ENCODE data around the gene NBAS. TPM values are rescaled to one million over a fixed set of nuclear protein-coding genes. Genes with fewer than 3 reads are reported as not detected.

The NBAS gene
- total RNA-seq (10 to 100 TPM; 24.3 to 25.5 TPM), total RNA-seq (61.4 to 161 (median 109) reads per million in 172 experiments)
- polyA plus RNA-seq (2013, experiment 1 of 2): 26.6 TPM
- 27.7 TPM for polyA plus RNA-seq (2013, experiment 2 of 2)

DNA sequence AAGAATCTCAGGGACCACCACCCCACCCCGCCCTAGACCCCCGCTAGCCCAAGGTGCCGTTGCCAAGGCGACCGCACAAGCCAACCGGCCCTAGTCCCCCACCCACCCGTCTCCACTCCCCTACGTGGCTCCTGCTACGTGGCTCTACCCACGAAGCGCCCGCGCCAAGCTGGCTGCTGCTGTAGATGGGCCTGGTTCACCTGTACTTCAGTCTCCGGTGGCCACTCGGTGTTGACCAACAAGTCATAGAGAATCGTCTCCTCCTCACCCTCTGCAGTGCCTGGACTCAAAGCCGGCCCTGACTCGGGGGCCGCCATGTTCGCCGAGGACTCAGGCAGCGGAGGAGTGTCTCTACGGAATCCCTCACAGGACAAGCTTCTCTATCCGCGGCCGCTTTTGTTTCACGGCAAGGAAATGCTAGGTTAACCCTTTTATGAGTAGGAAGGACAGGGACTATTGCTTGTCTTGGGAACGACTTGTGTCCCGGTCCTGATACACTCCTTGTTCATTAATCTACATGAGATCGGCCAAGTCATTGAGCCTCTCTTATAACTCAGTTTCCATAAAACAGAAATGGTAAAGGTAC is at the start of gene NBAS:
Gene NBAS, minus strand, starts transcription at position 347 of the 586 bp plus-strand sequence. Its CDS starts 30 bp downstream, at position 317.
- TF ChIP-seq, protein P1, sequence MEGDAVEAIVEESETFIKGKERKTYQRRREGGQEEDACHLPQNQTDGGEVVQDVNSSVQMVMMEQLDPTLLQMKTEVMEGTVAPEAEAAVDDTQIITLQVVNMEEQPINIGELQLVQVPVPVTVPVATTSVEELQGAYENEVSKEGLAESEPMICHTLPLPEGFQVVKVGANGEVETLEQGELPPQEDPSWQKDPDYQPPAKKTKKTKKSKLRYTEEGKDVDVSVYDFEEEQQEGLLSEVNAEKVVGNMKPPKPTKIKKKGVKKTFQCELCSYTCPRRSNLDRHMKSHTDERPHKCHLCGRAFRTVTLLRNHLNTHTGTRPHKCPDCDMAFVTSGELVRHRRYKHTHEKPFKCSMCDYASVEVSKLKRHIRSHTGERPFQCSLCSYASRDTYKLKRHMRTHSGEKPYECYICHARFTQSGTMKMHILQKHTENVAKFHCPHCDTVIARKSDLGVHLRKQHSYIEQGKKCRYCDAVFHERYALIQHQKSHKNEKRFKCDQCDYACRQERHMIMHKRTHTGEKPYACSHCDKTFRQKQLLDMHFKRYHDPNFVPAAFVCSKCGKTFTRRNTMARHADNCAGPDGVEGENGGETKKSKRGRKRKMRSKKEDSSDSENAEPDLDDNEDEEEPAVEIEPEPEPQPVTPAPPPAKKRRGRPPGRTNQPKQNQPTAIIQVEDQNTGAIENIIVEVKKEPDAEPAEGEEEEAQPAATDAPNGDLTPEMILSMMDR (IDR thresholded peaks at IDR 0.05): no peak
- no peaks in the 10 kb centered on the region for H3K9me3 ChIP-seq (ENCODE audit: control insufficient read depth in 1 of 2, insufficient read depth in 1 of 2, low read length in 2 of 2)
- DNase-seq (peak; percentile 61 to 87 (median 72)), ATAC-seq (ENCODE audit: poor library complexity) (peak; percentile 83)
- peaks cover 13% of the 10 kb centered on the region for H3K4me1 ChIP-seq (ENCODE audit: insufficient read depth, low read length)
- ChIA-PET CTCF (interaction anchor here (1.1 to 2.0 kb wide), 2 partner anchors 16 kb away, joined by 4 to 8 read pairs; no protein-coding TSS in a partner anchor), POLR2A (interaction anchor here (0.8 to 3.9 kb wide), 6 partner anchors 10 to 33 kb away, joined by 3 to 38 read pairs (median 7); partner anchors contain the start of gene DDX1)
- intact Hi-C loops (cut with DNase I, micrococcal nuclease): loop anchor here (1.0 to 2.0 kb wide), 2 partner anchors 30 kb away; partner anchors contain the start of gene DDX1 (in 2 of the 2)
- peaks cover 6% of the 10 kb centered on the region for H3K36me3 ChIP-seq (ENCODE audit: insufficient read depth, low read length)
- peak within 1 kb of the TSS; percentile 48 to 68 for H3K27ac ChIP-seq (ENCODE audit: low read depth in 1 of 2, low read length in 2 of 2)
- H3K4me3 Mint-ChIP-seq: peak within 1 kb of the TSS; percentile 99
- H3K9me3 Mint-ChIP-seq: no peaks in the 10 kb centered on the region
- H3K27me3 Mint-ChIP-seq: no peaks in the 10 kb centered on the region
- peak within 1 kb of the TSS; percentile 88 for H3K27ac Mint-ChIP-seq
- peaks cover 52% of the 10 kb centered on the region for H3K4me1 Mint-ChIP-seq (ENCODE audit: low read depth)
- H3K36me3 Mint-ChIP-seq (ENCODE audit: low read depth): peaks cover 28% of the 10 kb centered on the region
- peak within 1 kb of the TSS; percentile 86 for H3K4me3 ChIP-seq (ENCODE audit: low read length)
- no peaks in the 10 kb centered on the region for H3K27me3 ChIP-seq (ENCODE audit: control insufficient read depth in 1 of 2, insufficient read depth in 2 of 2, low read length in 2 of 2)

DNA sequence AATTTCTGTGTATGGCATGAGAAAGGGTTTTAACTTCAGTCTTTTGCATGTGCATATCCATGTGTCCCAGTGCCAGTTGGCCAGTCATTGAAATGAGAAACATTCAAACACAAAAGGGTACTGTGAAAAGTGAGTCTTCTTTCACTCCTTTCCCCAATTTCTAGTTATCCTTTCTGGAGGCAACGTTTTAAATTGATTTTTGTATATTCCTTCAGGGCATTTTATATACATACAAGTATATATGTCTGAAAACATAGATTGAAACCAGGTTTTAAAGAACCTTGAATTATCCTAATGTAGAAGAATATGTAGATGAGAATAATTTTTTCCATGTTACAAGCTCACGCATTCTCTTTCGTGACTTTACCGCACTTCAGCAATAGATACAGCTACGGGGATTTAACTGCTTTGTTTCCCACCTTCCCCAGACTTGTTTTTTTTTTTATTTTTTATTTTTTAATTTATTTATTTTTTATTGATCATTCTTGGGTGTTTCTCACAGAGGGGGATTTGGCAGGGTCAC is 49.4 kb upstream of the NBAS start:
- TF ChIP-seq, protein P1 (IDR thresholded peaks at IDR 0.05): no peak
- Mint-ChIP-seq H3K4me1 (ENCODE audit: low read depth) (no peaks in the 10 kb centered on the region), H3K36me3 (ENCODE audit: low read depth) (peaks cover 76% of the 10 kb centered on the region), H3K27ac (no peak overlapping the region), H3K9me3 (no peaks in the 10 kb centered on the region), H3K4me3 (no peak overlapping the region), H3K27me3 (no peaks in the 10 kb centered on the region)
- no peak overlapping the region for H3K4me3 ChIP-seq (ENCODE audit: low read length)
- H3K27ac ChIP-seq (ENCODE audit: low read depth in 1 of 2, low read length in 2 of 2): no peak overlapping the region
- DNase-seq (no peak), ATAC-seq (ENCODE audit: poor library complexity) (no peak)
- ChIA-PET POLR2A (no interaction called here), CTCF (no interaction called here)
- intact Hi-C loops (cut with DNase I, micrococcal nuclease): no loop called here
- no peaks in the 10 kb centered on the region for H3K27me3 ChIP-seq (ENCODE audit: control insufficient read depth in 1 of 2, insufficient read depth in 2 of 2, low read length in 2 of 2)
- no peaks in the 10 kb centered on the region for H3K4me1 ChIP-seq (ENCODE audit: insufficient read depth, low read length)
- H3K9me3 ChIP-seq (ENCODE audit: control insufficient read depth in 1 of 2, insufficient read depth in 1 of 2, low read length in 2 of 2): no peaks in the 10 kb centered on the region
- peaks cover 63% of the 10 kb centered on the region for H3K36me3 ChIP-seq (ENCODE audit: insufficient read depth, low read length)

DNA sequence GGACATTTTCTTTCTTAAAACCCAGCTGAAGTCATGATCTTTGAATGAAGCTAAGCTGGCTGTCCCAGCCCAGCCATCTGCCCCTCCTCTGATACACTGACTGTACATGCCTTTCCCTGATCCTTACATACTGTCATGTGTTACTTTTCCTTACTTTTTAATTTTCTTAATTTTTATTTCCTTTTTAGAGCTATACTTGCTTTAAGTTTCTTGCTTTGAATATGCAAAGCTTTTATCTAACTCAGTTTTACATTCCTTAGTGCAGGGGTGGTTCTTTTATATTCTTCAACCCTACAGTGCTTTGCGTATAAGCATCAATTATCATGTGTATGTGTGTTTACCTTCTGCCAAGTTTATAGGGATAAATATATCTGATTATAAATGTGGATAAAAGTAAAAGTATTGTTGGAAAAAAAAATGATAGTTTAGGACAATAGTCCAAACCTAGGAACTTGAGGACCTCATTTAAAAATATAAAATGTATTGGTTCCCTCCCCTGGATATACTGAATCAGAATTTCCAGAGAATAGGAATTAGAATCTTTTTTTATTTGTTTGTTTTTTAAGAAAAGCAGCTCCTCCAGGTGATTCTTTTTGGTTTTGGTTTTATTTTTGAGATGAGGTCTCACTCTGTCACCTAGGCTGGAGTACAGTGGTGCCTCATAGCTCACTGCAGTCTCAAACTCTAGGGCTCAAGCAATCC is 48.4 kb upstream of the NBAS start:
- ChIA-PET CTCF (interaction anchor here (1.3 kb wide), 1 partner anchor 32 kb away, joined by 4 read pairs; no protein-coding TSS in a partner anchor), POLR2A (no interaction called here)
- Histone ChIP-seq H3K9me3 (ENCODE audit: control insufficient read depth in 1 of 2, insufficient read depth in 1 of 2, low read length in 2 of 2) (no peaks in the 10 kb centered on the region), H3K27ac (ENCODE audit: low read depth in 1 of 2, low read length in 2 of 2) (no peak overlapping the region), H3K36me3 (ENCODE audit: insufficient read depth, low read length) (peaks cover 68% of the 10 kb centered on the region), H3K27me3 (ENCODE audit: control insufficient read depth in 1 of 2, insufficient read depth in 2 of 2, low read length in 2 of 2) (no peaks in the 10 kb centered on the region), H3K4me1 (ENCODE audit: insufficient read depth, low read length) (no peaks in the 10 kb centered on the region), H3K4me3 (ENCODE audit: low read length) (no peak overlapping the region)
- DNase-seq: no peak
- Mint-ChIP-seq H3K27ac (no peak overlapping the region), H3K36me3 (ENCODE audit: low read depth) (peaks cover 76% of the 10 kb centered on the region), H3K4me1 (ENCODE audit: low read depth) (no peaks in the 10 kb centered on the region), H3K9me3 (no peaks in the 10 kb centered on the region), H3K4me3 (no peak overlapping the region), H3K27me3 (no peaks in the 10 kb centered on the region)
- TF ChIP-seq, protein P1 (IDR thresholded peaks at IDR 0.05): no peak
- ATAC-seq (ENCODE audit: poor library complexity): no peak
- intact Hi-C loops (cut with DNase I, micrococcal nuclease): no loop called here

Measured in CD4-positive, alpha-beta T cell (primary cell).